Karpas-422 (cell line): ENCODE data around the gene PLA2G2C. TPM values are rescaled to one million over a fixed set of nuclear protein-coding genes. Genes with fewer than 3 reads are reported as not detected.
A peak's percentile ranks its signal among the peaks of the same experiment; 100 is the strongest.

Source experiments
- DNase-seq: peaks from one replicate; pipeline ENCODE4 v3.0.0-alpha.2; 2015
- H2AFZ ChIP-seq: fragments of 200-600 bp; sonication (generic); 2 replicates; pipeline ENCODE4 v1.6.1; 2014; ENCODE audit warnings: antibody characterized with exemption, low read length, mixed read lengths
- H3K27ac ChIP-seq: fragments of 200-600 bp; sonication (generic); 2 replicates; pipeline ENCODE4 v1.5.1; 2014; ENCODE audit warnings: mild to moderate bottlenecking, low read length, moderate library complexity
- H3K27me3 ChIP-seq: fragments of 200-600 bp; sonication (generic); 2 replicates; pipeline ENCODE4 v1.6.1; 2014; ENCODE audit warnings: low read length, mixed read lengths
- H3K36me3 ChIP-seq: fragments of 200-600 bp; sonication (generic); 2 replicates; pipeline ENCODE4 v1.6.1; 2014; ENCODE audit warnings: low read length, mixed read lengths; ENCODE audit not compliant: insufficient read depth
- H3K4me1 ChIP-seq: fragments of 200-600 bp; sonication (generic); 2 replicates; pipeline ENCODE4 v1.6.1; 2014; ENCODE audit warnings: mild to moderate bottlenecking, low read length, mixed read lengths
- H3K4me2 ChIP-seq: fragments of 200-600 bp; sonication (generic); 2 replicates; pipeline ENCODE4 v1.6.1; 2014; ENCODE audit warnings: low read length, low read depth, mild to moderate bottlenecking; ENCODE audit not compliant: poor library complexity, severe bottlenecking
- H3K4me3 ChIP-seq: fragments of 200-600 bp; sonication (generic); 2 replicates; pipeline ENCODE4 v1.5.1; 2014; ENCODE audit warnings: mild to moderate bottlenecking, antibody characterized with exemption, low read length, mixed read lengths
- H3K79me2 ChIP-seq: fragments of 200-600 bp; sonication (generic); 2 replicates; pipeline ENCODE4 v1.6.1; 2014; ENCODE audit warnings: mild to moderate bottlenecking, low read length, mixed read lengths
- H3K9ac ChIP-seq: fragments of 200-600 bp; sonication (generic); 2 replicates; pipeline ENCODE4 v1.6.0; 2014; ENCODE audit warnings: low read length
- H3K9me2 ChIP-seq: fragments of 200-600 bp; sonication (generic), shearing (Covaris generic); replicated peaks from 2 replicates; pipeline ENCODE4 v1.6.0; 2014; ENCODE audit warnings: mild to moderate bottlenecking, low read length, moderate library complexity; ENCODE audit not compliant: insufficient read depth
- H3K9me3 ChIP-seq: fragments of 300-700, 200-600 bp; sonication (generic); 2 replicates; pipeline ENCODE4 v1.6.1; 2014; ENCODE audit warnings: low read length, mixed read lengths
- H4K20me1 ChIP-seq: fragments of 200-600 bp; sonication (generic); 2 replicates; pipeline ENCODE4 v1.6.1; 2014; ENCODE audit warnings: mild to moderate bottlenecking, antibody characterized with exemption, low read length, low read depth; ENCODE audit not compliant: insufficient read depth
- total RNA-seq: library from RNA; depleted of rRNA; stranded (reverse); fragments of >200 nt; shearing (Covaris generic); gene quantifications from 2 replicates; pipeline ENCODE4 v1.2.3, GENCODE V29; 2014; ENCODE audit warnings: low replicate concordance

Gene PLA2G2C
- total RNA-seq, 1 experiment from 2014 or later: not detected

GRCh38 chr1:20212085-20212684 lies 25.9 kb upstream of the PLA2G2C start:
- no peaks in the 10 kb centered on the region for H3K9me2 ChIP-seq
- no peak overlapping the region for H3K9ac ChIP-seq
- peaks cover 3% of the 10 kb centered on the region; the same call in 1 of the 2 replicates for H3K27me3 ChIP-seq
- H2AFZ ChIP-seq: no peak overlapping the region
- H3K4me3 ChIP-seq: peak overlapping the region; percentile 22; the same call in 1 of the 2 replicates
- peaks cover 12% of the 10 kb centered on the region for H3K4me1 ChIP-seq
- H3K9me3 ChIP-seq: no peaks in the 10 kb centered on the region
- no peak for DNase-seq
- no peaks in the 10 kb centered on the region for H3K79me2 ChIP-seq
- peak overlapping the region; percentile 63 for H3K4me2 ChIP-seq
- H3K36me3 ChIP-seq: no peaks in the 10 kb centered on the region
- H3K27ac ChIP-seq: no peak overlapping the region
- H4K20me1 ChIP-seq: no peaks in the 10 kb centered on the region

- no peaks in the 10 kb centered on the region for H3K36me3 ChIP-seq
- DNase-seq: no peak
- H3K9ac ChIP-seq: no peak overlapping the region
- no peaks in the 10 kb centered on the region for H4K20me1 ChIP-seq
- no peak overlapping the region for H3K4me3 ChIP-seq
- H3K27ac ChIP-seq: no peak overlapping the region
- peaks cover 3% of the 10 kb centered on the region; the same call in 1 of the 2 replicates for H3K27me3 ChIP-seq
- H2AFZ ChIP-seq: no peak overlapping the region
- no peaks in the 10 kb centered on the region for H3K79me2 ChIP-seq
- no peak overlapping the region for H3K4me2 ChIP-seq
- no peaks in the 10 kb centered on the region for H3K9me2 ChIP-seq
- H3K4me1 ChIP-seq: peaks cover 12% of the 10 kb centered on the region
- no peaks in the 10 kb centered on the region for H3K9me3 ChIP-seq
Observed at GRCh38 chr1:20211511-20211931, 25.2 kb upstream of the PLA2G2C start.

- no peak overlapping the region for H3K9ac ChIP-seq
- no peak overlapping the region for H3K4me3 ChIP-seq
- H4K20me1 ChIP-seq: no peaks in the 10 kb centered on the region
- no peak overlapping the region for H2AFZ ChIP-seq
- H3K9me2 ChIP-seq: no peaks in the 10 kb centered on the region
- H3K4me2 ChIP-seq: no peak overlapping the region
- H3K9me3 ChIP-seq: no peaks in the 10 kb centered on the region
- peaks cover 12% of the 10 kb centered on the region for H3K4me1 ChIP-seq
- no peaks in the 10 kb centered on the region for H3K36me3 ChIP-seq
- H3K27ac ChIP-seq: no peak overlapping the region
- no peak for DNase-seq
- no peaks in the 10 kb centered on the region for H3K79me2 ChIP-seq
- H3K27me3 ChIP-seq: no peaks in the 10 kb centered on the region
Observed at GRCh38 chr1:20210736-20211460, 24.6 kb upstream of the PLA2G2C start.

- H2AFZ ChIP-seq: no peak overlapping the region
- DNase-seq: no peak
- no peaks in the 10 kb centered on the region for H3K27me3 ChIP-seq
- H3K4me2 ChIP-seq: no peak overlapping the region
- H4K20me1 ChIP-seq: no peaks in the 10 kb centered on the region
- H3K4me1 ChIP-seq: peaks cover 12% of the 10 kb centered on the region
- no peaks in the 10 kb centered on the region for H3K79me2 ChIP-seq
- no peaks in the 10 kb centered on the region for H3K36me3 ChIP-seq
- no peak overlapping the region for H3K9ac ChIP-seq
- H3K9me3 ChIP-seq: no peaks in the 10 kb centered on the region
- no peaks in the 10 kb centered on the region for H3K9me2 ChIP-seq
- no peak overlapping the region for H3K4me3 ChIP-seq
- H3K27ac ChIP-seq: no peak overlapping the region
Observed at GRCh38 chr1:20209471-20209870, 23.2 kb upstream of the PLA2G2C start.

- Histone ChIP-seq H3K9ac (no peak overlapping the region), H3K36me3 (no peaks in the 10 kb centered on the region), H3K4me1 (peaks cover 3% of the 10 kb centered on the region), H3K9me2 (no peaks in the 10 kb centered on the region), H3K27me3 (no peaks in the 10 kb centered on the region), H3K4me3 (no peak overlapping the region), H3K27ac (no peak overlapping the region), H3K4me2 (no peak overlapping the region), H4K20me1 (no peaks in the 10 kb centered on the region), H3K79me2 (no peaks in the 10 kb centered on the region), H2AFZ (no peak overlapping the region), H3K9me3 (no peaks in the 10 kb centered on the region)
- DNase-seq: no peak
Observed at GRCh38 chr1:20207546-20207945, 21.2 kb upstream of the PLA2G2C start.

- no peak for DNase-seq
- H3K4me3 ChIP-seq: no peak overlapping the region
- no peaks in the 10 kb centered on the region for H3K27me3 ChIP-seq
- H3K9ac ChIP-seq: no peak overlapping the region
- no peak overlapping the region for H2AFZ ChIP-seq
- no peaks in the 10 kb centered on the region for H3K4me1 ChIP-seq
- H3K9me3 ChIP-seq: no peaks in the 10 kb centered on the region
- no peaks in the 10 kb centered on the region for H3K79me2 ChIP-seq
- H3K9me2 ChIP-seq: no peaks in the 10 kb centered on the region
- no peaks in the 10 kb centered on the region for H3K36me3 ChIP-seq
- no peak overlapping the region for H3K4me2 ChIP-seq
- H4K20me1 ChIP-seq: no peaks in the 10 kb centered on the region
- H3K27ac ChIP-seq: no peak overlapping the region
Observed at GRCh38 chr1:20202166-20202565, 15.8 kb upstream of the PLA2G2C start.

GRCh38 chr1:20200966-20201365 lies 14.6 kb upstream of the PLA2G2C start:
- no peaks in the 10 kb centered on the region for H4K20me1 ChIP-seq
- no peak for DNase-seq
- no peak overlapping the region for H3K4me3 ChIP-seq
- no peak overlapping the region for H2AFZ ChIP-seq
- no peaks in the 10 kb centered on the region for H3K27me3 ChIP-seq
- H3K9me2 ChIP-seq: no peaks in the 10 kb centered on the region
- no peaks in the 10 kb centered on the region for H3K79me2 ChIP-seq
- H3K36me3 ChIP-seq: no peaks in the 10 kb centered on the region
- no peak overlapping the region for H3K9ac ChIP-seq
- H3K4me1 ChIP-seq: no peaks in the 10 kb centered on the region
- no peaks in the 10 kb centered on the region for H3K9me3 ChIP-seq
- no peak overlapping the region for H3K4me2 ChIP-seq
- no peak overlapping the region for H3K27ac ChIP-seq

GRCh38 chr1:20199840-20200239 lies 13.5 kb upstream of the PLA2G2C start:
- Histone ChIP-seq H3K27me3 (no peaks in the 10 kb centered on the region), H4K20me1 (no peaks in the 10 kb centered on the region), H3K9me2 (no peaks in the 10 kb centered on the region), H3K4me1 (peaks cover 3% of the 10 kb centered on the region), H3K9me3 (no peaks in the 10 kb centered on the region), H3K36me3 (no peaks in the 10 kb centered on the region), H3K4me3 (no peak overlapping the region), H3K27ac (no peak overlapping the region), H2AFZ (no peak overlapping the region), H3K79me2 (no peaks in the 10 kb centered on the region), H3K9ac (no peak overlapping the region), H3K4me2 (no peak overlapping the region)
- DNase-seq: no peak
